Iris pigment epithelial cell (primary cell): ENCODE data around the gene PAX5.

Experiments
- DNase-seq: peaks from one replicate; pipeline ENCODE4 v3.0.0-alpha.2; 2011; ENCODE audit warnings: low read depth

The PAX5 gene

GRCh38 chr9:36987891-36988290 is 46.2 kb downstream of the PAX5 start:
- peak; percentile 24 for DNase-seq

GRCh38 chr9:36987409-36987808 is 46.7 kb downstream of the PAX5 start:
- DNase-seq = no peak

- DNase-seq = no peak
These were observed 47.3 kb downstream of the PAX5 start for GRCh38 chr9:36986468-36987408.

GRCh38 chr9:36985769-36986467 is 48.1 kb downstream of the PAX5 start:
- no peak for DNase-seq

GRCh38 chr9:36985061-36985768 is 48.9 kb downstream of the PAX5 start:
- DNase-seq = no peak

GRCh38 chr9:36980148-36980974 is 53.7 kb downstream of the PAX5 start:
- DNase-seq = no peak

GRCh38 chr9:36976371-36977030 is 57.6 kb downstream of the PAX5 start:
- no peak for DNase-seq

GRCh38 chr9:36974731-36975130 is 59.3 kb downstream of the PAX5 start:
- DNase-seq = no peak

GRCh38 chr9:36971935-36972488 is 62.1 kb downstream of the PAX5 start:
- DNase-seq = no peak

- peak; percentile 23 for DNase-seq
These were observed 63.8 kb downstream of the PAX5 start for GRCh38 chr9:36970007-36970888.

GRCh38 chr9:36969216-36969771 is 64.8 kb downstream of the PAX5 start:
- DNase-seq = no peak

GRCh38 chr9:36968574-36969215 is 65.4 kb downstream of the PAX5 start:
- DNase-seq = no peak

GRCh38 chr9:36967997-36968396 is 66.1 kb downstream of the PAX5 start:
- no peak for DNase-seq

- no peak for DNase-seq
These were observed 67.5 kb downstream of the PAX5 start for GRCh38 chr9:36966371-36967097.

GRCh38 chr9:36964791-36965190 is 69.3 kb downstream of the PAX5 start:
- DNase-seq = no peak

GRCh38 chr9:36963346-36963745 is 70.7 kb downstream of the PAX5 start:
- DNase-seq = no peak

GRCh38 chr9:36962691-36963090 is 71.4 kb downstream of the PAX5 start:
- DNase-seq = no peak
